ENCODE results near the gene NT5DC4.

The NT5DC4 gene

GRCh38 chr2:112720785-112721184 lies at the start of gene NT5DC4:
Gene NT5DC4, plus strand, starts transcription at chr2:112721020. Its CDS starts 60 bp downstream, at chr2:112721080.
- DNase-seq = no peak

GRCh38 chr2:112671801-112672200 lies 49.0 kb upstream of the NT5DC4 start:
- DNase-seq = no peak

DNA sequence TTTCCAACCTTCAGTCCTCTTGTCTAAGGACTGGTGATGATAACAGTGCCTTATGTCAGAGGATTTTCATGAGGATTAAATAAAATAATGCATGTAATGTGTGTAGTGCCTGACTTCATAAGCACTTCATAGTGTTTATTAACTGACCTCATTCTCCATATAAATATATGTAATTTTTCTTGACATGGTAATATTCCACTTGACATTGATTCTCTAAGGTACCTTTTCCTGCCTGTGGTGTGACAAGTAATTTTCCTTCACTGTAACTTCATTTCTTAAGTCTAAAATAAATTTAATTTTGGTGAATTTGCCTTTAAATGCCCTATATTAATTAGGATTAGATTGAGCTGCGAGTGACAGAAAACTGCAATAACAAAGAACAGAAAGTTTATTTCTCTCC lies 47.8 kb upstream of the NT5DC4 start:
- DNase-seq = no peak

DNA sequence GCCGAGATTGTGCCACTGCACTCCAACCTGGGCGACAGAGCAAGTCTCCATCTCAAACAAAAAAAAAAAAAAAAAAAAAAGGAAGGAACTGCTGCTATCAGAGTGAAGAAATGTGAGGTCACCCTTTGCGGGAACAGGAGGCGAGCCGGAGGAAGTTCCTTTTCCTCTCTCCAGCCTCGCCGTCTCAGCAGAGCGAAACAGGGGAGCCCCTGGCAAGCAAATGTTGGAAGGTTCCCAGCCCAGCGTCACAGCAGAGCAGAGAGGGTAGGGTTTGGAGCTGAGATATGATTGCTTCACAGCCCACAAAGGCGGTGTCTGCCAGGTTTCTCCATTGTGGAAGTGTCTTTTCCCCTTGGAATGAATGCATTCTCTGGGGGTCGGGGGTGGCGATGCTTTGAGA lies 46.6 kb upstream of the NT5DC4 start:
- DNase-seq = peak; percentile 53 to 76

GRCh38 chr2:112679484-112679883 lies 41.3 kb upstream of the NT5DC4 start:
- DNase-seq = no peak

DNA sequence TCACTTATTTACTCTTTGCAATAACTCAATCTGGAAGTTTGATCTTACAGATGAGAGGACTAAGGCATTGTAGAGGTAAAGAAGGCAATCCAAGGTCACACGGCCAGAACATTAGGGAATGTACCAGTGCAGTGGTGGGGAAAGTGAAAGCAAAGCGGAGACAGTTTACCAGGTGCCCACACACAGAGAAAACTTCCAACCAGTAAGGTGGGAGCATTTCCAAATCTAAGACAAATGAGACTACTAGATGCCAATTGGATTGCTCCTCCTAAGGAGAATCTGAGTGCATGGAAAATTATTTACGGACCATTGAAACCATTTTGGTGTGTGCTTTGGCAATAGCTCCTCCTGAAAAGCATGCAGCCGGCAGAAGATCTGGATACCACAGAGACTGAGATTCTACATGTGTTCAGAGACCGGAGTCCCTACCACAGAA lies 40.1 kb upstream of the NT5DC4 start:
- DNase-seq = no peak

DNA sequence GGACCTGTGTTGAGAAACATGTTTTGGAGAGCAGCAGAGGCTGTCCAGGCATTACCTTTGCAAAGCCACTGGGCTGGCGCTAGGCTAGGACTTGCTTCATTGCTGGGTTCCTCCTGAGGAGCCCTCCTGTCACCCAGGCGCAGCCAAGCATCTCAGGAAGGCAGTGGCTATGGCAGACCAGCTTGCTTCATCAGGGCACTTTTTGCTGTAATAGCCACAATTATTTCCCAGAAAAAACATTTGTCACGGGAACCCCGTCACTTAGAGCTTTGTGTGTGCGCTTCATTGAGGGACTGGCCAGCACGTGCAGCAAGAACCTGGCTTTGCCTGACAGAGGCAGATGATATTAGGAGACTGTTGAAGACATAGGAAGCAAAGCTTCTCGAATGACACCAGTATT lies 38.7 kb upstream of the NT5DC4 start:
- no peak for DNase-seq

- DNase-seq = no peak
Measured at GRCh38 chr2:112683550-112684414, 37.0 kb upstream of the NT5DC4 start.

DNA sequence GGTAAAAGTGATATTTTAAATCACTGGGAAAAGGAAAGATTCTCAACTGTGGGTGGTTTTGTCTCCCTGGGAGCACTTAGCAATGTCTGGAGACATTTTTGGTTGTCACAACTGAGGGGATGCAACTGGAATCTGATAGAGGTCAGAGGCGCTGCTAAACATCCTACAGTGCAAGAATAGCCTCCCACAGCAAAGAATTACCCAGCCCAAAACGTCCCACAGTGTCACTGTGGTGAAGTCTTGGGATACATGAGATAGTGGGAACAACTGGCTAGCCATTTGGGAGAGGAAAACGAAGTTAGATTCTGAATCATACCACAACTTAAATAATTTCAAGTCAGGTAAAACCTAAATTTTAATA lies 36.4 kb upstream of the NT5DC4 start:
- no peak for DNase-seq

DNA sequence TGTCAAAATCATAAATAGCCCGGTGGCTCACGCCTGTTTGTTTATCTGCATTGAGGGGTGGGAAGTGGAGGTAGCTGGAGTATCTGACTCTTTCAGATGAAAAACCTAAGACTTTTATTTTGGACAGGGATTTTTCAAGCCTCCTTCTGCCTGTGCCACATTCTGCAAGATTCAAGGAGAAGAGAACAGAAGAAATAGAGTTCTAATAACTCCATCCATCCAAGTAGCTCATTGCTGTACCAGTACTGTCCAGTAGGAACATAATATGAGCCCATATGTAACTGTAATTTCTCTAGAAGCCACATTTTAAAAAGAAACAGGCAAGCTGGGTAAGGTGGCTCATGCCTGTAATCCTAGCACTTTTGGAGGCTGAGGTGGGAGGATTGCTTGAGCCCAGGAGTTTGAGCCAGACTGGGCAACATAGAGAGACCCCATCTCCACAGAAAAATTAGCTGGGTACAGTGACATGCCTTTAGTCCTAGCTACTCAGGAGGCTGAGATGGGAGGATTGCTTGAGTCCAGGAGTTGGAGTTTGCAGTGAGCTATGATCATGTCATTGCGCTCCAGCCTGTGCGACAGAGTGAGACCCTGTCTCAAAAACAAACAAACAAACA lies 35.4 kb upstream of the NT5DC4 start:
- no peak for DNase-seq

GRCh38 chr2:112686348-112687217 lies 34.2 kb upstream of the NT5DC4 start:
- DNase-seq = no peak

- no peak for DNase-seq
Measured at GRCh38 chr2:112687522-112687921, 33.3 kb upstream of the NT5DC4 start.

GRCh38 chr2:112688086-112688880 lies 32.5 kb upstream of the NT5DC4 start:
- no peak for DNase-seq

- peak; percentile 40 to 45 for DNase-seq
Measured at GRCh38 chr2:112690853-112691401, 29.9 kb upstream of the NT5DC4 start.

DNA sequence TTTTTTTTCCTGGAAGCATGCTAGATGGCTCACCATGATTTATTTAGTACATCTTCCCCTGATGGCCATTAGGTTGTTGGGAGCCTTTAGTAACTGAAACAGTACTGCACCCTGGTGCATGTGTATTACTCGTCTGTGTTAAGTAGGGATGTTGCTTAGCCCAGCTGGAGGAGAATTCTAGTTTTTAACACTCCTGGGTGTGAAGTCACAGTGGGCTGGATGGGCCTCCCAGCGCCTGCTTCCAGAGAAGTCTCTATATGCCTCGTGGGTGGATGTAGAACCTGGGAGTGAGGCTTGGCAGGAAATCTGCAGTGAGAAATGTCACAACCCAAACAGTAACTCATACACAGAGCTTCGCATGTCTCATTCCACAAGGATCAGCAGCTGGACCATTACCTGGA lies 28.9 kb upstream of the NT5DC4 start:
- DNase-seq = no peak

DNA sequence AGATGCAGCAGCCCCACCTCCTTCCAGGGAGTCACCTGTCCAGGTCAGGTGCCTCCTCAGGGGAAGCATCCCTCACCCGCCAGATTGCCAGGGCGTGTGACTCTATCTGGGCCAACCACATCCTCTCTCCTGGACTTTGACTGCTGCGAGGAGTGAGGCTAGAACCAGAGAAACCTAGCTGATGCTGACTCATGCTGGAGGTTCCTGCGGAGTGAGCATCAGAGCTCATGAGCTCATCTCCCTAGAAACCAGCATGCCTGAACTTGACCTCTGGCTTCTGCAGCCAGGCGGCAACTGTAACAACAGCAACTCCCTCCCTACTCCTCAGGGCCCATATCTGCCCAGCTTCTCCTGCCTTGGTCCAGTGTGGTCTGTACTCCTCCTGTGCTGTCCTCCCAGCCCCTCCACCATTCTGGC lies 28.3 kb upstream of the NT5DC4 start:
- DNase-seq = peak; percentile 28 to 78

DNA sequence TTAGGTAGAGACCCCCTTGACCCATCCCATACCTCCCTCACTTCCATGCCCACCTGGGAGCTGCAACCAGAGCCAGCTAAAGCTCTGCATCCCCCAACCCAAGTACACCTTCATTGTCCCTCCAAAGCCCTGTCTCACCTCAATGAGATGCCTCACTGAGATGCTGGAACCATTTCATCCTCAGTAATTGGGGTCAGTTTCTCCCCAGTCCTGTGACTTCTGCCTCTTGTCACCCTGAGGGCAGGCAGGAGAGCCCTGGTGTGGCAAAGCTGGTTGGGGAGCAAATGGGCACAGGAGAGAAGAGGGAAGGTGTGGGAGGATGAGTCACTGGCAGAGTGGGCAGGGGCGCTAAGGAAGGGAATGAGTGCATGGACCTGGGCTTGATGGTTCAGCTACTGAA lies 27.9 kb upstream of the NT5DC4 start:
- DNase-seq = no peak

DNA sequence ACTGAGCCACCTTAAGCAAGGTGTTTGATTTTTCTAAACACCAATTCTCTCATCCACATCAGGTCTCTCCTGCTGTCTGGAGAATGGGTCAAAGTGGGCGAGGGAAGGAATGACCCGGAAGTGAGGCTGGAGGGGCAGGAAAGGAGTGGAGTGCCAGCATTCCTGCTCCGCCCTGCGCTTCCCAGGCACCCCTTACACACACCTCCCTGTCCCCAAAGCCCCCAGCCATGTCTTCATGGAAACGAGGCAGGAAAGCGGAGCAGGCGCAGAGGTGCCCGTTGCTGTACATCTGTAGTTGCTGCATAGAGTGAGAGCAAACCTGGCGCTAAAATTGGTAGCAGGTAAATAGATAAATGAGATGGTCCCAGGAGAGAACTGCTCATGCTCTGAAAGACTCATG lies 27.2 kb upstream of the NT5DC4 start:
- DNase-seq = no peak

DNA sequence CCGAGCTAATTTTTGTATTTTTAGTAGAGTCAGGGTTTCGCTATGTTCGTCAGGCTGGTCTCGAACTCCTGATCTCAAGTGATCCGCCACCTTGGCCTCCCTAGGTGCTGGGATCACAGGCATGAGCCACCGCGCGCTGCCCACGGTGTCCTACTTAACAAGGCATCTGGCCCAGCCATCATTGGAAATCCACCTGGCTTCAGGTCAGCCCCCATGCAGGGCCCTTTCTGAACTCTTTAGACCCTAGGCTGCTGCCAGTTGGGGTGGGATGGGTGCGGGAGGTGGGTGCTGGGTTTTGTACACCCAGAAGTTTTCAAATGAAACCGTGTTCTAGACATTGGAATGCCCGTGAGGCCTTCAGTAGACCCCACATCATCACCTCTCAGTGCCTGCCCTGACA lies 26.6 kb upstream of the NT5DC4 start:
- DNase-seq = no peak

GRCh38 chr2:112698834-112699515 lies 21.8 kb upstream of the NT5DC4 start:
- DNase-seq = no peak

GRCh38 chr2:112699984-112700667 lies 20.7 kb upstream of the NT5DC4 start:
- DNase-seq = peak in 1 of 2 donors; percentile 73

Data from bone marrow (tissue), 2 donors.